K562 (cell line): ENCODE measurements around the gene APOBEC3G. TPM values are rescaled to one million over a fixed set of nuclear protein-coding genes. Genes with fewer than 3 reads are reported as not detected.

ENCODE experiments used
- CHD2 ChIP-seq: IDR thresholded peaks from 2 replicates; pipeline ENCODE4 v1.6.1; 2011; ENCODE audit warnings: low read depth, low read length
- ELF4 ChIP-seq: fragments of 450-650 bp; formaldehyde crosslinking; IDR thresholded peaks from 2 replicates; pipeline ENCODE4 v1.4.0; 2022; ENCODE audit warnings: missing genetic modification characterization
- EP300 ChIP-seq: IDR thresholded peaks from 2 replicates; pipeline ENCODE4 v1.6.1; 2012; ENCODE audit warnings: low read length, improper control_type of control experiment
- HDAC3 ChIP-seq: fragments of 450-650 bp; IDR thresholded peaks from 2 replicates; pipeline ENCODE4 v1.6.1; 2018; ENCODE audit warnings: borderline replicate concordance, mild to moderate bottlenecking, moderate library complexity; ENCODE audit not compliant: partially characterized antibody
- JUND ChIP-seq, 2 experiments: IDR thresholded peaks; 2 replicates in 1 of 2; 3 replicates in 1 of 2; pipeline ENCODE4 v1.6.1; 2011; ENCODE audit warnings: borderline replicate concordance in 2 of 2, low read depth in 2 of 2, low read length in 2 of 2, improper control_type of control experiment in 1 of 2, missing biosample characterization in 1 of 2, missing genetic modification characterization in 1 of 2, missing genetic modification reagents in 1 of 2
- MECOM ChIP-seq: fragments of 250-450 bp; sonication (Bioruptor Pico); IDR thresholded peaks from 2 replicates; pipeline ENCODE4 v1.8.0; 2022; ENCODE audit warnings: inconsistent platforms
- PHB ChIP-seq: fragments of 250-450 bp; sonication (Bioruptor Pico); IDR thresholded peaks from 2 replicates; pipeline ENCODE4 v1.5.0; 2021
- PHTF2 ChIP-seq: fragments of 250-450 bp; sonication (Bioruptor Pico); IDR thresholded peaks from 2 replicates; pipeline ENCODE4 v1.5.0; 2021; ENCODE audit warnings: mild to moderate bottlenecking
- TAF15 ChIP-seq: fragments of 200-400 bp; formaldehyde crosslinking; IDR thresholded peaks from 2 replicates; pipeline ENCODE4 v1.6.1; 2017; ENCODE audit warnings: mild to moderate bottlenecking, low read depth, low read length, moderate library complexity
- YBX1 ChIP-seq: fragments of 450-650 bp; IDR thresholded peaks from 2 replicates; pipeline ENCODE4 v1.7.1; 2016; ENCODE audit warnings: mild to moderate bottlenecking
- YY1 ChIP-seq, 3 experiments: IDR thresholded peaks; 2 replicates each; pipeline ENCODE4 v1.6.1; 2011; ENCODE audit warnings: low read length in 2 of 3, mild to moderate bottlenecking in 2 of 3, moderate library complexity in 2 of 3, borderline replicate concordance in 1 of 3, control low read depth in 1 of 3, low read depth in 1 of 3; ENCODE audit not compliant: insufficient read depth in 3 of 3, insufficient replicate concordance in 2 of 3, control insufficient read depth in 1 of 3, insufficient read length in 1 of 3; ENCODE audit errors: extremely low read depth in 1 of 3
- ZNF134 ChIP-seq: fragments of 250-450 bp; sonication (Bioruptor Pico); conservative IDR thresholded peaks from 2 replicates; pipeline ENCODE4 v1.4.0; 2020
- ZNF140 ChIP-seq: fragments of 250-450 bp; sonication (Bioruptor Pico); IDR thresholded peaks from 2 replicates; pipeline ENCODE4 v1.8.0; 2021; ENCODE audit warnings: moderate library complexity, mild to moderate bottlenecking, inconsistent platforms
- ZNF174 ChIP-seq: fragments of 250-450 bp; sonication (Bioruptor Pico); IDR thresholded peaks from 2 replicates; pipeline ENCODE4 v1.4.0; 2020; ENCODE audit warnings: mild to moderate bottlenecking
- ZNF507 ChIP-seq: conservative IDR thresholded peaks from 2 replicates; pipeline ENCODE4 v1.6.1; 2017; ENCODE audit warnings: missing genetic modification characterization, missing compliant biosample characterization
- polyA plus RNA-seq, 8 experiments: library from polyadenylated mRNA; depleted of rRNA in 4 of 8; stranded (reverse) in 5 of 8; unstranded in 3 of 8; fragments of >200 nt; fragmentation: Nextera tagmentation in 2 of 8; fragmentation: Illumina TruSeq in 1 of 8; extraction: Ambion mirVana in 2 of 8; extraction: Trizol in 1 of 8; gene quantifications; 2 replicates each; pipeline versions ENCODE4 v1.2.1 to v1.2.3, GENCODE V29; 2011 to 2014; ENCODE audit warnings: inconsistent platforms in 1 of 8, missing spikeins in 1 of 8
- total RNA-seq, 7 experiments: library from RNA; depleted of rRNA in 6 of 7; stranded (reverse); fragments of >200 nt in 6 of 7; fragmentation: Illumina TruSeq in 2 of 7; extraction: Trizol in 2 of 7; gene quantifications; 2 replicates each; pipeline versions ENCODE4 v1.2.1 to v1.2.3, GENCODE V29; 2011 to 2021; ENCODE audit warnings: low replicate concordance in 1 of 7
- TF ChIP-seq, protein P1 (sequence below): fragments of 450-650 bp; IDR thresholded peaks from 2 replicates; pipeline ENCODE4 v1.6.1; 2016
- TF ChIP-seq, protein P2 (sequence below): sonication (generic); formaldehyde crosslinking; IDR thresholded peaks from 2 replicates; pipeline ENCODE4 v1.8.1; 2023; ENCODE audit warnings: missing genetic modification reagents, mild to moderate bottlenecking, borderline replicate concordance
- TF ChIP-seq, protein P3 (sequence below): sonication (generic); IDR thresholded peaks from 2 replicates; pipeline ENCODE4 v1.6.1; 2016
- TF ChIP-seq, protein P4 (sequence below): sonication (generic); formaldehyde crosslinking; IDR thresholded peaks from 2 replicates; pipeline ENCODE4 v1.8.0; 2023; ENCODE audit warnings: mild to moderate bottlenecking, missing genetic modification reagents
- TF ChIP-seq, protein P5 (sequence below): IDR thresholded peaks from 2 replicates; pipeline ENCODE4 v1.6.1; 2011; ENCODE audit not compliant: insufficient read length; ENCODE audit errors: extremely low read depth

APOBEC3G gene
- total and polyA plus RNA-seq, 9 of the 15 experiments (the other 6 are each of a cell fraction or from before 2014, with no cell fraction given): 5.2 to 20.8 (median 11.4) TPM

DNA sequence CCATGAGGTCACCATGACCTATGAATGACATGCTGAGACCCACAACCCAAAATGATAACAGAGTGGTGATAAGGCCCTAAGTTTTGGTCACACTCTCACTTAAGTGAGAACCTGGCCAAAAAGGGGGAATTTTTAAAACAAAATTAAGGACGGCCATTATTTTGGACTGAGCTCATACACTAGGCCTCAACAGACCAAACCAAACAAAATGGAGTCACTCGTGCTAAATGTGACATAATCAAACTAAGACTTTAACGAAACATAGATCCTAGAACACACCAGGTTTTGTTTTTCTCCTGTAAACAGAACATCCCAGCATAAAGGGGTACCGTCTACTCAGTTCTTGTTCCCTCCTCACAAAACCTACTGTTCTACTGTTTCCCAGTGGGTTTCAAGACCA lies 31.4 kb downstream of the APOBEC3G start (continued):
- TF ChIP-seq ZNF134: peak; percentile 54; the same call in 1 of the 2 replicates
- TF ChIP-seq HDAC3: no peak
- TF ChIP-seq, protein P1, sequence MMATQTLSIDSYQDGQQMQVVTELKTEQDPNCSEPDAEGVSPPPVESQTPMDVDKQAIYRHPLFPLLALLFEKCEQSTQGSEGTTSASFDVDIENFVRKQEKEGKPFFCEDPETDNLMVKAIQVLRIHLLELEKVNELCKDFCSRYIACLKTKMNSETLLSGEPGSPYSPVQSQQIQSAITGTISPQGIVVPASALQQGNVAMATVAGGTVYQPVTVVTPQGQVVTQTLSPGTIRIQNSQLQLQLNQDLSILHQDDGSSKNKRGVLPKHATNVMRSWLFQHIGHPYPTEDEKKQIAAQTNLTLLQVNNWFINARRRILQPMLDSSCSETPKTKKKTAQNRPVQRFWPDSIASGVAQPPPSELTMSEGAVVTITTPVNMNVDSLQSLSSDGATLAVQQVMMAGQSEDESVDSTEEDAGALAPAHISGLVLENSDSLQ: peak; percentile 44
- TF ChIP-seq MECOM: peak; percentile 82
- TF ChIP-seq, protein P2, sequence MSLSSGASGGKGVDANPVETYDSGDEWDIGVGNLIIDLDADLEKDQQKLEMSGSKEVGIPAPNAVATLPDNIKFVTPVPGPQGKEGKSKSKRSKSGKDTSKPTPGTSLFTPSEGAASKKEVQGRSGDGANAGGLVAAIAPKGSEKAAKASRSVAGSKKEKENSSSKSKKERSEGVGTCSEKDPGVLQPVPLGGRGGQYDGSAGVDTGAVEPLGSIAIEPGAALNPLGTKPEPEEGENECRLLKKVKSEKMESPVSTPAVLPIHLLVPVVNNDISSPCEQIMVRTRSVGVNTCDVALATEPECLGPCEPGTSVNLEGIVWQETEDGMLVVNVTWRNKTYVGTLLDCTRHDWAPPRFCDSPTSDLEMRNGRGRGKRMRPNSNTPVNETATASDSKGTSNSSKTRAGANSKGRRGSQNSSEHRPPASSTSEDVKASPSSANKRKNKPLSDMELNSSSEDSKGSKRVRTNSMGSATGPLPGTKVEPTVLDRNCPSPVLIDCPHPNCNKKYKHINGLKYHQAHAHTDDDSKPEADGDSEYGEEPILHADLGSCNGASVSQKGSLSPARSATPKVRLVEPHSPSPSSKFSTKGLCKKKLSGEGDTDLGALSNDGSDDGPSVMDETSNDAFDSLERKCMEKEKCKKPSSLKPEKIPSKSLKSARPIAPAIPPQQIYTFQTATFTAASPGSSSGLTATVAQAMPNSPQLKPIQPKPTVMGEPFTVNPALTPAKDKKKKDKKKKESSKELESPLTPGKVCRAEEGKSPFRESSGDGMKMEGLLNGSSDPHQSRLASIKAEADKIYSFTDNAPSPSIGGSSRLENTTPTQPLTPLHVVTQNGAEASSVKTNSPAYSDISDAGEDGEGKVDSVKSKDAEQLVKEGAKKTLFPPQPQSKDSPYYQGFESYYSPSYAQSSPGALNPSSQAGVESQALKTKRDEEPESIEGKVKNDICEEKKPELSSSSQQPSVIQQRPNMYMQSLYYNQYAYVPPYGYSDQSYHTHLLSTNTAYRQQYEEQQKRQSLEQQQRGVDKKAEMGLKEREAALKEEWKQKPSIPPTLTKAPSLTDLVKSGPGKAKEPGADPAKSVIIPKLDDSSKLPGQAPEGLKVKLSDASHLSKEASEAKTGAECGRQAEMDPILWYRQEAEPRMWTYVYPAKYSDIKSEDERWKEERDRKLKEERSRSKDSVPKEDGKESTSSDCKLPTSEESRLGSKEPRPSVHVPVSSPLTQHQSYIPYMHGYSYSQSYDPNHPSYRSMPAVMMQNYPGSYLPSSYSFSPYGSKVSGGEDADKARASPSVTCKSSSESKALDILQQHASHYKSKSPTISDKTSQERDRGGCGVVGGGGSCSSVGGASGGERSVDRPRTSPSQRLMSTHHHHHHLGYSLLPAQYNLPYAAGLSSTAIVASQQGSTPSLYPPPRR (CRISPR knock-in tag): no peak
- TF ChIP-seq, protein P3, sequence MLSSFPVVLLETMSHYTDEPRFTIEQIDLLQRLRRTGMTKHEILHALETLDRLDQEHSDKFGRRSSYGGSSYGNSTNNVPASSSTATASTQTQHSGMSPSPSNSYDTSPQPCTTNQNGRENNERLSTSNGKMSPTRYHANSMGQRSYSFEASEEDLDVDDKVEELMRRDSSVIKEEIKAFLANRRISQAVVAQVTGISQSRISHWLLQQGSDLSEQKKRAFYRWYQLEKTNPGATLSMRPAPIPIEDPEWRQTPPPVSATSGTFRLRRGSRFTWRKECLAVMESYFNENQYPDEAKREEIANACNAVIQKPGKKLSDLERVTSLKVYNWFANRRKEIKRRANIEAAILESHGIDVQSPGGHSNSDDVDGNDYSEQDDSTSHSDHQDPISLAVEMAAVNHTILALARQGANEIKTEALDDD: no peak
- TF ChIP-seq, protein P4, sequence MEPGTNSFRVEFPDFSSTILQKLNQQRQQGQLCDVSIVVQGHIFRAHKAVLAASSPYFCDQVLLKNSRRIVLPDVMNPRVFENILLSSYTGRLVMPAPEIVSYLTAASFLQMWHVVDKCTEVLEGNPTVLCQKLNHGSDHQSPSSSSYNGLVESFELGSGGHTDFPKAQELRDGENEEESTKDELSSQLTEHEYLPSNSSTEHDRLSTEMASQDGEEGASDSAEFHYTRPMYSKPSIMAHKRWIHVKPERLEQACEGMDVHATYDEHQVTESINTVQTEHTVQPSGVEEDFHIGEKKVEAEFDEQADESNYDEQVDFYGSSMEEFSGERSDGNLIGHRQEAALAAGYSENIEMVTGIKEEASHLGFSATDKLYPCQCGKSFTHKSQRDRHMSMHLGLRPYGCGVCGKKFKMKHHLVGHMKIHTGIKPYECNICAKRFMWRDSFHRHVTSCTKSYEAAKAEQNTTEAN (CRISPR knock-in tag): no peak
- TF ChIP-seq ELF4 (CRISPR knock-in tag): peak; percentile 59; the same call in 1 of the 2 replicates
- TF ChIP-seq ZNF140 (CRISPR knock-in tag): no peak
- TF ChIP-seq PHB (CRISPR knock-in tag): no peak
- no peak for TF ChIP-seq ZNF507 (tag)
- no peak for TF ChIP-seq YBX1
- no peak for TF ChIP-seq ZNF174
- TF ChIP-seq PHTF2 (CRISPR knock-in tag): no peak
- TF ChIP-seq, protein P5, sequence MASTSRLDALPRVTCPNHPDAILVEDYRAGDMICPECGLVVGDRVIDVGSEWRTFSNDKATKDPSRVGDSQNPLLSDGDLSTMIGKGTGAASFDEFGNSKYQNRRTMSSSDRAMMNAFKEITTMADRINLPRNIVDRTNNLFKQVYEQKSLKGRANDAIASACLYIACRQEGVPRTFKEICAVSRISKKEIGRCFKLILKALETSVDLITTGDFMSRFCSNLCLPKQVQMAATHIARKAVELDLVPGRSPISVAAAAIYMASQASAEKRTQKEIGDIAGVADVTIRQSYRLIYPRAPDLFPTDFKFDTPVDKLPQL: no peak
- no peak for TF ChIP-seq TAF15
- TF ChIP-seq CHD2: no peak
- TF ChIP-seq YY1 (IDR thresholded peaks at IDR 0.05; ENCODE audit: borderline replicate concordance in 1 of 3, control insufficient read depth in 1 of 3, extremely low read depth in 1 of 3, insufficient read depth in 3 of 3, insufficient read length in 1 of 3, insufficient replicate concordance in 2 of 3, low read depth in 1 of 3, low read length in 2 of 3): no peak
- TF ChIP-seq EP300: no peak
- TF ChIP-seq JUND (IDR thresholded peaks at IDR 0.05; ENCODE audit: borderline replicate concordance, low read depth, low read length): peak; percentile 13; the same call in 1 of the 2 replicates
- TF ChIP-seq JUND (tag; IDR thresholded peaks at IDR 0.05; ENCODE audit: borderline replicate concordance, low read depth, low read length): no peak; the same call in 2 of the 3 replicates
